Tibial nerve (tissue), 4 donors: ENCODE data around the gene ZNF804B. TPM values are rescaled to one million over a fixed set of nuclear protein-coding genes. Genes with fewer than 3 reads are reported as not detected.

Experiments
- DNase-seq, 2 donors: peaks; one replicate each; pipeline ENCODE4 v3.0.0-alpha.2; 2019; ENCODE audit warnings: low spot score in 2 of 2
- H3K27ac ChIP-seq, 4 donors: fragments of 200-600 bp; sonication (generic) in 3 of 4; one replicate each; pipeline ENCODE4 v1.5.1; 2017 to 2019; ENCODE audit warnings: mild to moderate bottlenecking in 1 of 4
- H3K27me3 ChIP-seq, 2 donors: fragments of 200-600 bp; sonication (generic) in 1 of 2; one replicate each; pipeline versions ENCODE4 v1.5.1 to v1.6.0; 2017 to 2019
- H3K36me3 ChIP-seq, 3 donors: fragments of 200-600 bp; sonication (generic); one replicate each; pipeline ENCODE4 v1.5.1; 2018 to 2019
- H3K4me1 ChIP-seq, 4 donors: fragments of 200-600 bp; sonication (generic) in 3 of 4; one replicate each; pipeline ENCODE4 v1.5.1; 2017 to 2019
- H3K4me3 ChIP-seq, 4 donors: fragments of 200-600 bp; sonication (generic) in 3 of 4; one replicate each; pipeline ENCODE4 v1.5.1; 2017 to 2019; ENCODE audit warnings: mild to moderate bottlenecking in 1 of 4, moderate library complexity in 1 of 4
- H3K9me3 ChIP-seq, 4 donors: fragments of 200-600 bp; sonication (generic) in 3 of 4; one replicate each; pipeline ENCODE4 v1.5.1; 2017 to 2019
- EP300 ChIP-seq, 2 donors: sonication (generic); formaldehyde crosslinking; IDR thresholded peaks; one replicate each; pipeline ENCODE4 v1.6.1; 2017; ENCODE audit warnings: antibody characterized with exemption in 2 of 2, mild to moderate bottlenecking in 1 of 2
- POLR2A ChIP-seq, 2 donors: fragments of 450-650 bp; IDR thresholded peaks; one replicate each; pipeline ENCODE4 v1.6.1; 2017; ENCODE audit warnings: antibody characterized with exemption in 2 of 2, mild to moderate bottlenecking in 2 of 2, moderate library complexity in 2 of 2
- WGBS, 2 donors: methylation state at CpG; one replicate each; pipeline ENCODE4 v1.1.5; 2018; 5-methylcytosine and 5-hydroxymethylcytosine counted together
- total RNA-seq, 4 donors: library from RNA; depleted of rRNA; stranded (reverse); fragments of >200 nt; gene quantifications; one replicate each; pipeline ENCODE4 v1.1.0, GENCODE V29; 2016
- TF ChIP-seq, protein P1 (sequence below), 5 experiments: fragments of 200-600 bp in 3 of 5; fragments of 450-650 bp in 2 of 5; sonication (generic) in 3 of 5; IDR thresholded peaks; one replicate each; pipeline ENCODE4 v1.5.1; 2016 to 2019; ENCODE audit warnings: antibody characterized with exemption in 5 of 5, mild to moderate bottlenecking in 3 of 5, moderate library complexity in 2 of 5

The ZNF804B gene
- total RNA-seq, 4 donors from 2014 or later = 0.21 to 0.22 TPM; not detected in 2

DNA sequence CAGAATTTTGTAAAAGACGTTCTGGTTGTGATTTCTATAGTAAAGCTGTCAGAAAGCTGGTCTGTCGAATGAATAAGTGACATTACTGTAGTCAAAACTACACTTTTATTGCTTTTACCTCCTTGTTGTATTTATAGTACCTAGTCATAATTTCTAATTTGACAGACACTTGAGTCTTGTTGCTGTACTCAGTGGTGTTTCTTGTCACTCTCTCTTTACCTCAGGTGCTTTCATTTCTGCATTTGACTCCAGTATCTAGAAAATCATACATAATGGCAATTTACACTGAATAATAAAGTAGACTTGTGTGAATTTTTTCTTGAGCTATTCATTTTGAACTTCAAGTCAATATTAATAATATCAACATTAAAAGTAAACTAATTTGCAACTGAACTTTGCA, 293.6 kb downstream of the ZNF804B start:
- TF ChIP-seq EP300 (IDR thresholded peaks at IDR 0.05) = no peak
- H3K36me3 ChIP-seq = no peaks in the 10 kb centered on the region
- H3K27ac ChIP-seq = no peak overlapping the region
- WGBS, 2 donors = 87 to 88% methylated on average over 2 of the region's 2 CpGs
- no peaks in the 10 kb centered on the region for H3K27me3 ChIP-seq
- DNase-seq = no peak
- H3K9me3 ChIP-seq = no peaks in the 10 kb centered on the region
- H3K4me3 ChIP-seq = no peak overlapping the region
- no peaks in the 10 kb centered on the region for H3K4me1 ChIP-seq

DNA sequence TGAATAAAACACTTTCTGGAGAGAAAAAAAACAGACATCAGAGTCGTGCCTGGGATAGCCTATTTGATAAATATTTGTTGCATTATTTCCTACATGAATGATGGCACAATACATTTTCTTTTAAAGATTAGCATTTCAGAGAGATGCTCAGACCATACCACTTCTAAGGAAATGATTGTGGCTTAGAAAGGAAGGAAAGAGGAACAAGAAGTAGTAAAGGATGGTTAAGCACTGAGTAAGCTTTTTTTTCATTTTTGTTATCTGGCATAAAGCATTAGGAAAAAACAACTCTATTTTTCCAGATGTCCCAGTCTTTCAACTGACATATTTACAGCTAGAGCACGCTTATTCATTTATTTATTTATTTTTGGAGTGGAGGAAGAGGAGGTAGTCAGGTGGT, 294.9 kb downstream of the ZNF804B start:
- Histone ChIP-seq H3K4me1 (no peaks in the 10 kb centered on the region), H3K27me3 (no peaks in the 10 kb centered on the region), H3K36me3 (no peaks in the 10 kb centered on the region), H3K4me3 (no peak overlapping the region), H3K27ac (no peak overlapping the region), H3K9me3 (no peaks in the 10 kb centered on the region)
- no peak for DNase-seq
- TF ChIP-seq, protein P1, sequence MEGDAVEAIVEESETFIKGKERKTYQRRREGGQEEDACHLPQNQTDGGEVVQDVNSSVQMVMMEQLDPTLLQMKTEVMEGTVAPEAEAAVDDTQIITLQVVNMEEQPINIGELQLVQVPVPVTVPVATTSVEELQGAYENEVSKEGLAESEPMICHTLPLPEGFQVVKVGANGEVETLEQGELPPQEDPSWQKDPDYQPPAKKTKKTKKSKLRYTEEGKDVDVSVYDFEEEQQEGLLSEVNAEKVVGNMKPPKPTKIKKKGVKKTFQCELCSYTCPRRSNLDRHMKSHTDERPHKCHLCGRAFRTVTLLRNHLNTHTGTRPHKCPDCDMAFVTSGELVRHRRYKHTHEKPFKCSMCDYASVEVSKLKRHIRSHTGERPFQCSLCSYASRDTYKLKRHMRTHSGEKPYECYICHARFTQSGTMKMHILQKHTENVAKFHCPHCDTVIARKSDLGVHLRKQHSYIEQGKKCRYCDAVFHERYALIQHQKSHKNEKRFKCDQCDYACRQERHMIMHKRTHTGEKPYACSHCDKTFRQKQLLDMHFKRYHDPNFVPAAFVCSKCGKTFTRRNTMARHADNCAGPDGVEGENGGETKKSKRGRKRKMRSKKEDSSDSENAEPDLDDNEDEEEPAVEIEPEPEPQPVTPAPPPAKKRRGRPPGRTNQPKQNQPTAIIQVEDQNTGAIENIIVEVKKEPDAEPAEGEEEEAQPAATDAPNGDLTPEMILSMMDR (IDR thresholded peaks at IDR 0.05) = no peak
- TF ChIP-seq POLR2A (IDR thresholded peaks at IDR 0.05) = no peak
- WGBS, 2 donors = 54 to 61% methylated on average over 2 of the region's 2 CpGs

DNA sequence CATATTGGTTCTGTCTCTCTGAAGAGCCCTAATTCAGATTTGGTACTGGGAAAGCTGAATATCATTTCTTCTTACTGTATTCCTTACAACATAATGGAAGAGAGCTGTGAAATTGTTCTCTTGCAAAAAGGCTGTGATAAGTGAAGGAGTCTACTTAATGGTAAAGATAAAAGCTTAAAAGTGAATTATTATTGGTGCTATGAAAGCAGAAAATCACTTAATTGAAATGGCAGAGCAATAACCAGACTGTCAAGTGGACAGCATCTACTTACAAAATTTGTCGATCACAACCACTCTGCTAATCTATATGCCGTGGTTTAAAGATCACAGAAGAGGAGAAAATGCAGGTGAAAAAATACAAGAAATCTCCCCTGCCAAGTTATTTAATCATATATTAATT, 300.7 kb downstream of the ZNF804B start:
- Histone ChIP-seq H3K27ac (no peak overlapping the region), H3K4me3 (no peak overlapping the region), H3K36me3 (no peaks in the 10 kb centered on the region), H3K9me3 (no peaks in the 10 kb centered on the region), H3K27me3 (no peaks in the 10 kb centered on the region), H3K4me1 (no peaks in the 10 kb centered on the region)
- 87 to 90% methylated on average over 2 of the region's 2 CpGs for WGBS, 2 donors
- TF ChIP-seq POLR2A (IDR thresholded peaks at IDR 0.05) = no peak
- TF ChIP-seq EP300 (IDR thresholded peaks at IDR 0.05) = no peak
- TF ChIP-seq, protein P1 (IDR thresholded peaks at IDR 0.05) = no peak
- DNase-seq = no peak

DNA sequence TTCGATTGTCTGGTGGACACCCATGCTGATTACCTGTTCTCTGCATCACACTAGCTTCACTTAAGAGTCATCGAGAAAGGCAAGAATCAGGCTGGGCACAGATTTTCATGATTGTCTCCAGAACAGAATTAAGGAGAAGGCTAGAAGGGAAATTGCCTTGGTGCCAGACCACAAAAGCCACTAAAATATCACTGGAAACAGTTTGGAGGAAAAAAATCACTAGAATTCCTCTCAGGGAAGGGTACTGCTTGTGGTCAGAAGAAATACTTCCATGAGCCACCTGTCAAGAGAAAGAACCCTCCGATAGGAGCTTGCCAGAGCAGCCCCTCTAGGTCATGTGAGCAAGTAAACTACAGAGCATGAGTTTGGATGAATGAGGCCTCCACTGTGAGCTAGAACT, 305.3 kb downstream of the ZNF804B start:
- Histone ChIP-seq H3K4me3 (no peak overlapping the region), H3K4me1 (no peaks in the 10 kb centered on the region), H3K27me3 (no peaks in the 10 kb centered on the region), H3K9me3 (no peaks in the 10 kb centered on the region), H3K36me3 (no peaks in the 10 kb centered on the region), H3K27ac (no peak overlapping the region)
- TF ChIP-seq POLR2A (IDR thresholded peaks at IDR 0.05) (no peak), EP300 (IDR thresholded peaks at IDR 0.05) (no peak)
- TF ChIP-seq, protein P1 (IDR thresholded peaks at IDR 0.05) = no peak
- WGBS, 2 donors = 77 to 78% methylated on average over 3 of the region's 3 CpGs
- DNase-seq = no peak

DNA sequence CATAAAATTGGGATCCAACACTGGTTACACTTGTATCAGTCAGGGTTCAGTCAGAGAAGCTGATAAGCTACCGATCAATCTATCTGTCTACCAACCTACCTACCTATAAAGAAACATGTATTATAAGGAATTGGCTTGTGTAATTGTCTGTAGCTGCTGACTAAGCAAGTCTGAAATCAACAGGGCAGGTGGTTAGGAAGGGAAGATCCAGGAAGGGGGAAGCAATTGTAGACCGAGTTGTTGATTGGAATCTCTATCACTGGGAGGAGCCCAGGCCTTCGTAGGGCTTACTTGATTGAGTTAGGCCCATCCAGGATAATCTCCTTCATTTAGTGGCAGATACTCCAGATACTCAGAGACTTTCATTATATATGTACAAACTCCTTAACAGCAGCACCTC, 307.5 kb downstream of the ZNF804B start:
- no peaks in the 10 kb centered on the region for H3K36me3 ChIP-seq
- no peak for DNase-seq
- WGBS, 2 donors = 79 to 88% methylated on average over 3 of the region's 3 CpGs
- no peaks in the 10 kb centered on the region for H3K27me3 ChIP-seq
- H3K9me3 ChIP-seq = no peaks in the 10 kb centered on the region
- no peak overlapping the region for H3K4me3 ChIP-seq
- H3K4me1 ChIP-seq = no peaks in the 10 kb centered on the region
- TF ChIP-seq, protein P1 (IDR thresholded peaks at IDR 0.05) = no peak
- TF ChIP-seq POLR2A (IDR thresholded peaks at IDR 0.05) = no peak
- TF ChIP-seq EP300 (IDR thresholded peaks at IDR 0.05) = no peak
- no peak overlapping the region for H3K27ac ChIP-seq

DNA sequence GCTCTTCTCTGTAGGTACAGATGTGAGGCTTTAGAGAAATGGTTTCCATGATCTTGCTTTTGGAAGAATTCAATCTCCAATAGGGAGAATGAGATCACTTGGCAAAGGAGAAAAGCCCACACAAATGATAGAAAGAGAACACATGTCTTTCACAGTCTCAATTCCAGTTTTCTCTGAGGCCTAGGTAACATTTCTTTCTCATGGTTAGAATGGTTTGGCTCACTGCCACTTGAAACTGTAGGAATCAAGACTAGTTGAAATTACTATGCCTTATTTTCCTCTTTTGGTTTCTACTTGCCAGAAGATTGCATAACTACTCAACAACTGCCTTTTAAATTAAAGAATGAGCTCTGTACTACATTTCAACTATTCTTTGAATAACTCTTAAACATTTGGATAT, 312.6 kb downstream of the ZNF804B start:
- no peak overlapping the region for H3K27ac ChIP-seq
- DNase-seq = peak in 1 of 2 donors; percentile 14
- TF ChIP-seq, protein P1 (IDR thresholded peaks at IDR 0.05) = no peak
- TF ChIP-seq EP300 (IDR thresholded peaks at IDR 0.05) = no peak
- TF ChIP-seq POLR2A (IDR thresholded peaks at IDR 0.05) = no peak
- H3K27me3 ChIP-seq = no peaks in the 10 kb centered on the region
- peaks cover 0 to 8% (median 0%) of the 10 kb centered on the region in 4 donors for H3K9me3 ChIP-seq
- H3K4me3 ChIP-seq = no peak overlapping the region
- H3K4me1 ChIP-seq = no peaks in the 10 kb centered on the region
- no peaks in the 10 kb centered on the region for H3K36me3 ChIP-seq
